MM.1S (cell line): Measurements from ENCODE around the gene PDZRN3.

Experiments used
- EZH2 ChIP-seq: fragments of 300-600 bp; sonication (generic); optimal IDR thresholded peaks from 2 replicates; pipeline ENCODE3; 2017; ENCODE audit warnings: low read depth, mild to moderate bottlenecking, antibody characterized with exemption, low read length, mixed read lengths
- TF ChIP-seq, protein P1 (sequence below): fragments of 300-600 bp; sonication (generic); IDR thresholded peaks from 2 replicates; pipeline ENCODE4 v1.5.1; 2016; ENCODE audit warnings: antibody characterized with exemption, low read length, mixed read lengths

DNA sequence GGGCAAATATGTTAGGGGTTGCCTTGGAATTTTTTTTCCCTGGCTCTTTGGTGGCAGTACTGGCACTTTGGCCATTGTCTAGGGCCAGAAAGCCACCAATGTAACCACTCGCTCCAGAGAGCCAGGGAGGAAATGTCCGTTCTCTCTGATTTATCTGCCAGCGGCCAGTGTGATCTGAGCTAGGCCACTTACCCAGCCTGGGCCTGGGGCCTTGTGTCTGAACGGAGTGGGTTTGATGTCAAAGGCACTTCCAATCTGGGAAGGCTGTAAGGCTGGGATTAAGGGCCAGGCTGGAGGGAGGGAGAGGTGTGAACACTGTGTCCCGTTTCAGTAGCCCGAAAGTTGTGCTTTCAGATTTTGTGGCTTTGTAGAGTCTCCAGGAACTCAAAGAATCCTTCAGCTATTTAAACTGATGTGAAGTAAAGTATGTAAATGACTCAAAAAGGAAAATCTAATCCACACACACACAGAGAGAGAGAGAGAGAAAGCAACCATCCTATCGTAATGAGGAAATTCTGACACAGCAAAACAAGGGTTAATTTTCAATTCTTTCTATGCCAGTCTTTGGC, 271.0 kb downstream of the PDZRN3 start:
- TF ChIP-seq, protein P1, sequence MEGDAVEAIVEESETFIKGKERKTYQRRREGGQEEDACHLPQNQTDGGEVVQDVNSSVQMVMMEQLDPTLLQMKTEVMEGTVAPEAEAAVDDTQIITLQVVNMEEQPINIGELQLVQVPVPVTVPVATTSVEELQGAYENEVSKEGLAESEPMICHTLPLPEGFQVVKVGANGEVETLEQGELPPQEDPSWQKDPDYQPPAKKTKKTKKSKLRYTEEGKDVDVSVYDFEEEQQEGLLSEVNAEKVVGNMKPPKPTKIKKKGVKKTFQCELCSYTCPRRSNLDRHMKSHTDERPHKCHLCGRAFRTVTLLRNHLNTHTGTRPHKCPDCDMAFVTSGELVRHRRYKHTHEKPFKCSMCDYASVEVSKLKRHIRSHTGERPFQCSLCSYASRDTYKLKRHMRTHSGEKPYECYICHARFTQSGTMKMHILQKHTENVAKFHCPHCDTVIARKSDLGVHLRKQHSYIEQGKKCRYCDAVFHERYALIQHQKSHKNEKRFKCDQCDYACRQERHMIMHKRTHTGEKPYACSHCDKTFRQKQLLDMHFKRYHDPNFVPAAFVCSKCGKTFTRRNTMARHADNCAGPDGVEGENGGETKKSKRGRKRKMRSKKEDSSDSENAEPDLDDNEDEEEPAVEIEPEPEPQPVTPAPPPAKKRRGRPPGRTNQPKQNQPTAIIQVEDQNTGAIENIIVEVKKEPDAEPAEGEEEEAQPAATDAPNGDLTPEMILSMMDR = no peak
- TF ChIP-seq EZH2 = no peak
